Umbilical cord (tissue), 2 donors: ENCODE measurements around the gene SLC25A43. TPM values are rescaled to one million over a fixed set of nuclear protein-coding genes. Genes with fewer than 3 reads are reported as not detected.
"Not testable (repeated sequence)": the region's sequence is repeated elsewhere in the genome, so short reads cannot be mapped to it uniquely, and the experiment has no call there.

Source experiments
- DNase-seq: peaks from one replicate; pipeline ENCODE4 v3.0.0-alpha.2; 2015; ENCODE audit warnings: low spot score
- total RNA-seq: library from RNA; depleted of rRNA; stranded (reverse); fragments of >200 nt; gene quantifications from one replicate; pipeline ENCODE4 v1.2.3, GENCODE V29; 2014; ENCODE audit warnings: low replicate concordance; ENCODE audit not compliant: insufficient read depth

The SLC25A43 gene
- total RNA-seq, 1 donor from 2014 or later, result 12.5 TPM

DNA sequence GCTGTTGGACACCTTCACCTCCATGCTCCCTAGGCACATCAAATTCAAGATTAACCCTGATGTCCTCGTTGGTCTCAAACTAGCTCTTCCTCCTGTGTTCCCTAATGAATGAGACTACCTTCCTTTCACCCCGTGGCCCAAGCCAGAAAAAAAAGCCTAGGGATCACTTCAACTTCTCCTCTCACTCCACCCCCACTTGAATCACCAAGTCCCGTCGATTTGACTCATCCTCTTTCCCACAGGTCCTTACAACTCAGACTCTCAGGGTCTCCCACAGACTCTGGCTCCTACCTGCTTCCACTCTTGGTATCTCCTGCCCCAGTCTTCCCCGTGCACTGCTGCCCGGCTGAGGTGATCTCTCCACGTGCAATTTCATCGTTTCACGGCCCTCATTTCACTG is 8.5 kb downstream of the SLC25A43 start:
- no peak for DNase-seq

DNA sequence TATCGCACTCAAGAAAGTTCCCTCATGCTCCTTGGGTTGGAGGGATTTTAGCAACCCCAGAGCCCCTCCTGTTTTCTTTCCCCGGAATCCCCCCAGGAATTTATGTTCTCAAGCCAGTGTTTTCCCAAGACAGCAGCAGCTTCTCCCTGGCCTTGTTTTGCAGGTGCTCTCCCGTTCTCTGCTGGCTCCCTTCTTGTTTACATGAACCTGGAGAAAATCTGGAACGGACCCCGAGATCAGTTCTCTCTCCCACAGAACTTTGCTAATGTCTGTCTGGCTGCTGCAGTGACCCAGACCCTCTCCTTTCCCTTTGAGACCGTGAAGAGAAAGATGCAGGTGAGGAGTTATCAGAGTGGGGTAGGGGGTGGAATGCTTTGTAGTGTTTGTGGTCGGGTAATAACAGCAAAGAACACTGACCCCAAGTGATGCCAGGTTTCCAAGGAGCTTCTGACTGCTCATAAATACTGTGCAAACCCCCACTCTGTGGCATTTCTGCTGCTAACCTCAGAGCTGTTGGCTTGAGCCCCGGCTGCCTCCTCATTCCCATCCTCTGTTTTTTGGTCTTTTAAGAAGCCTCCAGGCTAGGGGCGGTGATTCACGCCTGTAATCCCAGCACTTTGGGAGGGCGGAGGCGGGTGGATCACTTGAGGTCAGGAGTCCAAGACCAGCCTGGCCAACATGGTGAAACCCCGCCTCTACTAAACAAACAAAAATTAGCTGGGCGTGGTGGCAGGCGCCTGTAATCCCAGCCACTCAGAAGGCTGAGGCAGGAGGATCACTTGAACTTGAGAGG is 11.1 kb downstream of the SLC25A43 start:
- peak; percentile 21 for DNase-seq

DNA sequence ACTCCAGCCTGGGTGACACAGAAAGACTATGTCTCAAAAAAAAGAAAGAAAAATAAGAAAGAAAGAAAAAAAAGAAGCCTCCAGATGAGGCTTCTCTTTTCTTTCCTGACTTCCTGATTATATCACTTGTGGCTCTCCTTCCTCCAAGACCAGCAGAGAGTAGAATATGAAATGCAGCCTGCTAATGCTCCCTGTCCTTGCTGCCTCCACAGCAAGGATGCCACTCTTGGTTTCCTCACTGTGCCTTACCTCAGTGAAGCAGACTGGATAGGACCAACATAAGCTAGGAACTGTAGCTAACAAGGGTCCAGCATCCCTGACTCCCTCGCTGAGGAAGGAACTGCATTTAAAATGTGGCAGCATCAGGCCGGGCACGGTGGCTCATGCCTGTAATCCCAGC is 11.7 kb downstream of the SLC25A43 start:
- DNase-seq, result no peak

DNA sequence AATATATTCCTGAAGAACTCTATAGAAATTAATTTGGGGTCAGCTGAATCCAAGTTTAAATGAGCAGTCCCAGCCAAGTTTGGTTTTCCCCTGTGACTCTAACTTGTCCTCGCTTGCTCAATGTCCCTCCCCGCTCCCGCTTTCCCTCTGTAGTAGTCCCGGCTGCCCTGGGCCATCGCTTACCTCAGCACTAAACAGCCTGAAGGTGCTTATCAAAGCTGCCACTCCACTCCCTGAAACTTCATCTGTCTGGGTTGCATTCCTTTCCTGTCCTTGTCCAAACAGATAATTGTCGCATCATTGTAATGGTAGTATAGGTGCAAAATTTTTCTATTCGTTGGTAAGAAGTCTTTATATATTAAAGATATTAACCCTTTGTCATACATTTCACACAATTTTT is 12.8 kb downstream of the SLC25A43 start:
- no peak for DNase-seq

DNA sequence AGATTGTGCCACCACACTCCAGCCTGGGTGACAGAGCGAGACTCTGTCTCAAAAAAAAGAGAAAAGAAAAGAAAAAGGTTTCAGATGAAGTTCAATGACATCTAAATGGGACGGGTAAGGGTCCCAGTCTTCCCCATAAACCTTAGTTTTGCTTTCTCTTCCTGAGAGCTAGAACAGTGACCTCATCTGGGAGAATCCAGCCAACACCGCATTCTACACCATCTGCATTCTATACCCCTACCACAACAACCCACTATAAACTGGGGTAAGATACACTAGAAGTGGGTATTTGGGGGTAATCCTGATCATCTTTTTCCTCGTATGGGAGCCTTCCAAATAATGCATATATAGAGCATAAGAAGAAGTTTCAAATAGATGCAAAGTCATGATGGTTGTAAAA is 18.2 kb downstream of the SLC25A43 start:
- DNase-seq, result no peak

DNA sequence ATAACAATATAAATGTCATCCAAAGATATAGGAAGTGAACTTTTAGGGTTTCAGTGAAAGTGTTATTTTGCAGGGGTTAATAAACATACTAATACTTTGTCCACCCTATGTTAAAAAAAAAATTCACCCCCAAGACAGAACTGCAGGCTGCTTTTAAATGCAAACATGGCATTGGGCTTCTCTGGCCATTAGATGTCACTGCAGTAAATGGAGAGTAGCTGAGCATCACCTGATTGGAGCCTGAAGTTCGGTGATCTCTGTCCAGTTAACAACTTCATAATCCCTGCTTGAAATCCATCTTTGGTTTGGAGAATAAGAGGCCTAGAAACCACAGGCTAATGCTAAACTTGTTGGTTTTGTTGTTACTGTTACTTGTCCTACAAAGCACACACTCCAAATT is 18.7 kb downstream of the SLC25A43 start:
- no peak for DNase-seq

DNA sequence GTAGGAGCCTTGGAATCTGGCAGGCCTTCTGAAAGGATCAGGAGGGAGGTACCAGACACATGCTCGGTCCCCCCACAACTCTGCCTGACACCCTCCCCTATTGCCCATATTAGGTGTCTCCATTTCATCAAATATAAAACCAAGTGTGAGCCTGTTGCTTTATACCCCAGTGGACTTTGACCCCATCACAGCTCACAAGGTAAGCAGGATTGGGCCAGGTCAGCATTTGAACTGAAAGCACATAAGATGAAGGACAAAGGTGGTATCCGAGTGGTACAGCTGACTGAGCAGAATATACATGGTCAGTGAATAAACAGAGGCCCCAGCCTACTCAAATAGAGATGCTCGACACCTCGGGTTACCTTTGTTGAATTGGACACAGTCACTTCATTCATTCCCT is 20.0 kb downstream of the SLC25A43 start:
- no peak for DNase-seq

DNA sequence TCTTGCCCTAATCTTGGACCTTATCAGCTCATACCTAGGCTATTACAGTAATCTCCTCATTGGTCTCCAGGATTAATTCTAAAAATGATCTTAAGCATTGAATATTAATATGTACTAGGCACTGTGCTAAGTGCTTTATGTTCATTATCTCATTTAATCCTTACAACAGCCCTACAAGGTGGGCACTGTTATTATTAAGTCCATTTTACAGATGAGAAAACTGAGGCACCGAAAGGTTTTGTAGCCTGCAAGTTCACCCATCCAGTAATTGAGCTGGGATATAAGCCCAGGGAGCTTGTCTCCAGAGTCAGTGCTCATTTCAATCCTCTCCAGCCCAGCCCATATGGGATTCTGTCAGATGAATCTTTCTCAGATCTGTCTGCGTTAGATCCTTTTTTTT is 20.8 kb downstream of the SLC25A43 start:
- DNase-seq, result no peak

DNA sequence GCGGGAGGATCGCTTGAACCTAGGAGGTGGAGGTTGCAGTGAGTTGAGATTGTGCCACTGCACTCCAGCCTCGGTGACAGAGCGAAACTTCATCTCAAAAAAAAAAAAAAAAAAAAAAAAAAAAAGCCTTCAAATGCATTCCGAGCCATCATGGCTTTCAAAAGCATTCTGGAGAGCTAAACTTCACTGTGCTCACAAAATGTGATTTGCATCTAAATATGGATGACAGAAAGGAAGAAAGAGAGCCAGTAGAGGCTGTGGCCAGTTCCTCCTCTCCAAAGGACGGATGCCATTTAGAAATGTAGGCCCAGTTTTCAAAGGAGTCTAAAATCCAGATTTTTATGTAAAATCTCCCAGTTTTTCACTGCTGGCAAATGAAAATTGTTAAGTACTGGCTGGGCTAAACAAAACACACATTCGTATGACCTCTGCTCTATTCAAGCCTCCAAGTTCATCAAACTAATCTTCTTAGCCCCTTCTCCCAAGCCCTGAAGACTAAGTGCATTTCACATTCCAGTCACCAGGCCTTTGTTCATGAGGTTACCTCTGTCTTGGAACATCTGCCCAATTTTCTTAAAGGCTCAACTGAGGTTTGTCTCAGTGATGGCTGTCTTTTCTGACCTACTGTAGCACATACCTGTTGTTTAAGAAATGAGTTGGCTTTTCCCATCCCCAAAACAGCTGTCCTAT is 22.0 kb downstream of the SLC25A43 start:
- DNase-seq, result no peak

DNA sequence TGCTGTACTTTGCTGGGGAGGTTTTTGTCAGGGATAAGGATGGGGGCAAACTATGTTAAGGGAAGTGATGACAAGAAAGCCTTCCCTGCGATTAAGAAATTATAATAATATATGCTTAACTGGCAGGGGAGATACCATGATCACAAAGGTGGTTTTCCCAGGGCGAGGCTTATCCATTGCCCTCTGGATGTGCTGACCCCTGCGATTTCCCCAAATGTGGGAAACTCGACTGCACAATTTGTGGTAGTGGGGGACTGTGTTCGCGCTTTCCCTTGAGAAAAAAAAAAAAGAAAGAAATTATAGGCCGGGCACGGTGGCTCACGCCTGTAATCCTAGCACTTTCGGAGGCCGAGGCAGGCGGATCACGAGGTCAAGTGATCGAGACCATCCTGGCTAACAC is 24.5 kb downstream of the SLC25A43 start:
- DNase-seq, result no peak

DNA sequence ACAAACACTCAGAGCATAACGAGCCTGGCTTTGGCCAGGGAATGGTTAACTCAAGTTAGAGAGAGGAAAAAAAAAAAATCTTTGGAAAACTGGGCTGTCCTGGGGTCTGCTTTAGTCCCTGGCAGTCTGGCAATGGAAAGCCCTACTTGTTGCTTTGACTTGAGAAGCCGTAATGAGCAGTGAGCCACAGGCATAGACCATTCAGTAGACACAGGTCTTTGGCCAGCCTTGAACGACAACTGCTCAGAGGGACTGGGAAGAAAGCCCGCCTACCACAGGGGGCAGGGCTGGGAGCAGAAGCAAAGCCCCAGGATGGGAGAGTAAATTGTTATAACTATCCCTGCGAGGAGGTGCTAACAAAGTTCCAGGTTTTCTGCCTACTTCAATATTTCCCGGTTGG is 25.9 kb downstream of the SLC25A43 start:
- DNase-seq, result no peak

DNA sequence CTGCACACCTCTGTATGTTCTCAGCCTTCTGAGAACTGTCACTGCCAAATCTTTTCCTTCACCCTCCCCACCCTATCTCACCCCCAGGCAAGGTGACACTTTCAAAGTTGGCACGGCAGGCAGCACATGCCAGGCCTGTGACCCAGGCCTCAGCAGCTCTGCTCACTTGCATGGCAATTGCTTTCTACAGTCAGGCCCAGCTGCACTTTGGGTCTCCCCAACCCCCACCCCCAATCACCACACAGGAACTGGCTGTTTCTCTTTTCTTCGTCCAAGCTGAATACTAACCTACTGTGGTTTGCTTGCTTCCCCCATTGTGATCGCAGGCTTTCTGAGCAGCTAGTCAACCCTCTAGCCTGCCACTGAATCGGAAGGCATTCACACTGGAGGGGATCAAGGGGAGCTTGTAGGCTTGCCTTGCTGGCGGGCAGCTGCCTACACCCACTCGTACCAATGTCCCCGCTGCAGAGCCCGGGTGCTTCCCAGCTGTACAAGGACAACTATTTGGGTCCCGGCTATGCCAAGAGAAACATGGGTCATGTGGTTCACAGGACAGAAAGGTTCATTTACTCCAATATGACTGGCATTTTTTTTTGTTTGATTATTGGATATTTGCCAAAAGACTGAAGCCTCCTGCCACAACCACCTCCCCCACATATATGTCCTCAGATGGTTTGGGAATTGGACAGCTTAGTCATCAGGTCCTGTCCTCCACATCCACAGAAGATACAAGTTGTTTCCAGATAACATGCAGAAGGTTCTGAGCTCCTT is 28.1 kb downstream of the SLC25A43 start:
- DNase-seq, result no peak

DNA sequence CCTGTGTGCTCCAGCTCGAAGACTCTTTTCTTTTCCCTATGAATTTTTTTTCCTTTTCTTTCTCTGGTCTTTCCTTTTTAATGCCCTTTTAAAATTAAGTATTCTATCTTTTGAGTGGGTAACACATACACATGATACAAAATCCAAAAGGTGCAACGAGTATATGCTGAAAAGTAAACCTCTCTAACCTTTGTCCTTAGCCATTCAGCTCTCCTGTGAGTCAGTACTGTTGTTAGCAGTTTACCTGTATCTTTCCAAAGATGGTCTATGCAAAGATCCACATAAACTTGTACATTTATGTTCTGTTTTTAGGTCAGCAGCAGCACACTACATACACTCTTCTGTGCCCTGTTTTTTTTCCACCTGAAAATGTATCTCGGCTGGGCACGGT is 28.7 kb downstream of the SLC25A43 start:
- no peak for DNase-seq

DNA sequence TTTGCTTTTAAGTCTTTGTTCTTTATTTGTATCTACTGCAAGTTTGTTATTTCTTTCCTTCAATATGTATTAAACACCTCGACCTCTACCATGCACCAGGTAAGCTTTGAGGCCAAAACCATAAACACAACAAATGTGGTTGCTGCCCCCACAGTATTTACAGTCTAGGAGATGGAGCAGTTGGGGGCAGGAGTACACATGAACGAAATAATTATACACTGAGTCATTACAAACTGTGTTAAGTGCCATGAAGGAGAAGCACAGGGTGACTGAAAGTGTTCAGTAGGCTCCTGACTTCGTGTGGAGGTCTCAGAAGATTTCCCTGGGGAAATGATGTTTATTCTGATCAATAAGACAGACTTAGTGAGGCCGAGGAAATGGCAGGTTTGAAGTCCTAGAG is 30.3 kb downstream of the SLC25A43 start:
- no peak for DNase-seq

DNA sequence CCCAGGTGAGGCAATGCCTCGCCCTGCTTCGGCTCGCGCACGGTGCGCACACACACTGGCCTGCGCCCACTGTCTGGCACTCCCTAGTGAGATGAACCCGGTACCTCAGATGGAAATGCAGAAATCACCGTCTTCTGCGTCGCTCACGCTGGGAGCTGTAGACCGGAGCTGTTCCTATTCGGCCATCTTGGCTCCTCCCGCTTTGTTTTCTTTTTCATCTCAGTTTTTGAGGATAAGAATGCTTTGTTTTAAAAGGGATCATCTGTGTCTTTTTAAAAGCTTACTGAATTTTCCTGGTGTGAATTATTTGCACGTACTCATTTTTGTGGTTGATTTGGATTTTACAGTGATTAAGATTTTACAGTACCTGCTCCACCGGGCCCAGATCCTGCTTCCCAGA is 42.2 kb downstream of the SLC25A43 start:
- DNase-seq, result not testable (repeated sequence)

DNA sequence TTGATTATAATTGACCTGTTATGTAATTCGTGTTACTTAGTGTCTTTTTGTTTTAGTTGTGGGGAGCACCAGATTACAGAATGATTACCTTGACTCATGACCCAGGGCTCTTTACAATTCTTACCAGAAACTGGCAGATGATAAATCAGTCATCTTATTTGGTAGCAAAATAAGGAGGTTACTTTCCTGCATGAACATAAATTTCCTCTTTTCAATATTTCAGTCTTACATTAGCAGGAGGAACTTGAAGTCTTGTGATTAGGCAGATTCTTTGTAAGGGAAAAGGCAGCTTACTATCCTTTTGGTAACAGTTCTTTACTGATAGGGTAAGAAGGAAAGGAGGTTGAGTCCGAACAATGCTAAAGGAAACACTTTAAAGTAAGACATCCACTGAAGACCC is 43.1 kb downstream of the SLC25A43 start:
- DNase-seq, result no peak

DNA sequence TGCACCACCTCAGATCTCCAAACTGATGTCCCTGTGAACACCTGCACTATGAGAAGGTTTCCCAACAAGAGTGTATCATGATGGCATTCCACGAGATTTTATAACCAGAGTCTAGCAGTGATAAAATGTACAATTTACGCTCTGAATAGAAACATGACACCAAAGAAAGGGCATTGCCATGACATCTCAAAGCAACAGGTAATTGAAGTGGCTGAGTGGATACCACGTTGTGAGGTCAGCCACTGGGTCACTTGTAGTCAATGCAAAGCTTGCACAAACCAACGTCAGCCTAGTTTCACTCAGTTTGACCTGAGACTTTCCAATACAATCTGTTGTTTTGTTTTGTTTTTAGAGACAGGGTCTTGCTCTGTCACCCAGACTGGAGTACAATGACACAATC is 54.1 kb downstream of the SLC25A43 start:
- DNase-seq, result no peak

DNA sequence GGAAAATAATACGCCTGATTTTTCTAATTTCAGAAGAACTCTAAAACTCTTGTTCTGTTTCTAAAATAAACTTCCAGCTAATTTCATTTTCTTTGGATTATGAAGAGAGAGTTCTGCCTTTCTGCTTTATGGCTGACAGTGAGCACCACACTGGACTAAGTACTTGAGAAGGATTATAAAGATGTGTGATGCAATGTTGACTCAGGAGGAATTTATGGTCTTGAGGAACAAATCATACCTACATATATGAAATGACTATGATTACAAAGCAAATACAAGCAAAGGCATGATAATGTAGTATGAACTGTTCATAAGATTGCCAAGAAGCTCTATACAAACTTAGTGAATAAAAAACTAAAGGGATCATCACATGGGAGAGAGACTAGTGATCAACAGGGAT is 56.1 kb downstream of the SLC25A43 start:
- DNase-seq, result no peak

DNA sequence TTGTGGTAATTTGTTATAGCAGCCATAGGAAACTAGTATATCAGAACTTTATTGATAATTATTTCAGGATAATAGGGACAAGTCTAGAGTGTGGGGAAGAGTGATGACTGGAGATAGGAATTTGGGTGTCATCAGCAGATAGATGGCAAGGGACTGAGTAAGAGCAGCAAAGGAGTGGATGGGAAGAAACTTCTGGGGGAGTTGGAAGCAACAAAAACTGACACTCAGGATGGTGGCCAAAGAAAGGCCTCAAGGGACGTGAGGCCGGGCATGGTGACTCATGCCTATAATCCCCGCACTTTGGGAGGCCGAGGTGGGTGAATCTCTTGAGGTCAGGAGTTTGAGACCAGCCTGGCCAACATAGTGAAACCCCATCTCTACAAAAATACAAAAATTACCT is 60.0 kb downstream of the SLC25A43 start:
- DNase-seq, result no peak

DNA sequence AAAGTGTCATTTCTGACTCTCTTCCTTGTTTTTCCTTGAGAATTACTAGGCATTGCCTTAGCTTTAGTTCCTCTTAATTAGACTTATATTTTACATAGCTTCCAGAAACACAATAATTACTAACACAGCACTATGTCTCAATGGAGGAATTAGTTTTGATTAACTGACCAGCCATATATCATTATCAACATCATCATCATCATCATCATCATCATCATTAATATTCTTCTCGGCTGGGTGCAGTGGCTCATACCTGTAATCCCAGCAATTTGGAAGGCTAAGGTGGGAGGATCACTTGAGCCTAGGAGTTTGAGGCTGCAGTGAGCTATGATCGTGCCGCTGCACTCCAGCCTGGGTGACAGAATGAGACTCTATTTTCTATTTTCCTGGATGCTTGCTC is 66.4 kb downstream of the SLC25A43 start:
- no peak for DNase-seq

DNA sequence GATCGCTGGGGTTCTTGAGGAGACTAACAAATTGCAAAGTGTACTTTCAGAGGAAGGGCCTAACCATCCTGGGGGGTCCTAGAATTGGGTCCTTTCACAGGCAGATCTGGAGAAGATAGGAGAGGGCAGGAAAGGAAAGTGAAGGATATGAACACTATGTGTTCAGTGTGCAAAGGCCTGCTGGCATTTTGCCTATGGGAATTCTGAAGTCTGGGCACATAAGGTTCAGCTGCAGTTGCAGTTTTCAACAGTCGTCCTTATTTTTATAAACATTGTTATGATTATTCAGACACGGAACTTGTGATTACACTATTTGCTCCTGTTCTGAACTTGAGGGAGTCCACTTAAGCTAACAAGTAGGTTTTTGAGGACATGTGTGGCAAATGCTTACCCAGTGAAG is 67.8 kb downstream of the SLC25A43 start:
- no peak for DNase-seq

DNA sequence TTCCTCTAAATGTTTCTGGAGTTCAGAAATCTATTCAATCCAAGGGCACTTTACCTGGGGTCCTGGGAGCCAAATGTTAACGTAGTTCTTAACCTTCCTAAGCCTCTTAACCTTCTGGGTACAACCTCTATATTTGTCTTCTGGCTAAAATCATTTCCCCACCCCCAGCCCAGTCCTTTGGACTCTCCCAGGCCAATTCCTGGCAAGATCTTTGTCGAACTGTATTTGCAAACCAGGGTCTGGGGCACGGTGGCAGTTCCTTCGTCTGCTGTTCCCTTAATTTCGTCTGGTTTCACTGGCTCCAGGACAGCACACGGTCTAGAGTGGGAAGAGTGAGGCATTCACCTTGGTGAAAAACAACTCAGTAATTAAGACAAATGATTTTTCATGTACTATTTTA is 68.3 kb downstream of the SLC25A43 start:
- DNase-seq, result no peak
